HG02759 (cell line): ENCODE measurements around the gene RERG.

Experiments used
- ATAC-seq: cut with Tn5 transposase; IDR thresholded peaks from one replicate; pipeline ENCODE4 v1.9.1; 2021; ENCODE audit warnings: mild to moderate bottlenecking, moderate library complexity; ENCODE audit not compliant: unreplicated experiment

Gene RERG

DNA sequence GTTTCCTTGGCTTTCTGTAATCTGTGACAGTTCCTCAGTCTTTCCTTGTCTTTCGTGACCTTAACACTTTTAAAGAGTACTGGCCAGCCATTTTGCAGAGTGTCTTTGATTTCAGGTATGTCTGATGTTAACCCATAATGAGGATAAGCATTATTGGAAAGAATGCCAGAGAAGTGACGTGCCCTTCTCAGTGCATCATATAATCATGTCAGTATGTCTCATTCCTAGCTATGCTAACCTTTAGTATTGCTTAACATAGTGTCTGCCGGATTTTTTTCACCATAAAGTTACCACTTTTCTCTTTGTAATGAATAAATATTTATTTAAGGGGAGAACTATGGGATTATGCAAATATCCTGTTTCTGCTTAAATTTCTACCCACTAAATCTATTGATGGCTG is 28.5 kb downstream of the RERG start:
- no peak for ATAC-seq

GRCh38 chr12:15188127-15188526 is 33.1 kb downstream of the RERG start:
- no peak for ATAC-seq

DNA sequence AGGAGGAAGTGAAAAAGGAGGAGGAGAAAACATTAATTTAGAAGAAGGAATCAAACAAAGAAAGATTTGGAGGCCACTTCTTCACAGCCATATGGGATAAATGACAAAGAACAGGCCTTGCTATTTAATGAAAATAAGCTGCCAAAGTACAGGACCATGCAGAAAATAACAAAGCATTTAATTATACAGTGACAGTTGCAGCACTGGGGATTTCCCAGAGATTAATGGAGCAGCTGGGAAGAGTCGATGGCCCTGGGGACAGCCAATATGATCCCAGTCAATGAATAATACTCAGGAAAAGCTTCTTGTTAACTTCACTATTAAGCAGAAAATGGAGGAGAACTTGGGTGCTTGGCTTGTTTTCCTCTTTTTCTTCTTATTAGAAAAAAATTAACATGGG is 34.6 kb downstream of the RERG start:
- no peak for ATAC-seq

- ATAC-seq: no peak
These were observed 36.7 kb downstream of the RERG start for GRCh38 chr12:15184484-15184883.

- ATAC-seq: no peak
These were observed 37.4 kb downstream of the RERG start for GRCh38 chr12:15183821-15184220.

DNA sequence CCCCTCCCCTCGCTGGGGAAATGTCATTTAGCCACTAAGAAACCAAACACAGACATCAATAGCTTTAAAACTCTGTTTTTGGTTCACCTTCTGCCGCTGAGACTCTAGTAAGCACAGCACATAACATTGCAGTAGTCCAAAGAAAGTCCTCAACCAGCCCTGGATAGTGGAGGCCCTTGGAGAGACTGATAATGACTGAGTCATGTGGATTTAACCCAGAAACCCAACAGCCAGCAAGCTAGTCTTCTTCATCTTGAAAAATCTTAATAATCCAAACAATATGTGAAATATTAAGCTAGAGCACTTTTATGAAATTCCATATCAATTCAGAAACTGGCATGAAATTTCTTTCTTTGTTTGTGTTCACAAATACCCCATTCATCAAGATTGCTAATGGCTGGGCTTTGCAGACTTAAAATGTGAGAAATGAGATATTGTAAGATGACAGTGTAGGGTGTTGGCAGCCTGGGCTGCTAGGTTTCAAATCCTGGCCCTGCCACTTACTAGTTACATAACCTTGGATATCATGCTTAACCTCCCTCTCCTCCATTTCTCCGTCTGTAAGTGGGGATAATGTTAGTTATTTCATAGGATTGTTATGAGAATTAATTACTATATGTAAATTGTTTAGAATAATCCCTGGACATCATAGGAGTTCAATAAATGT is 40.1 kb downstream of the RERG start:
- no peak for ATAC-seq

- ATAC-seq: no peak
These were observed 40.9 kb downstream of the RERG start for GRCh38 chr12:15180325-15180724.

- ATAC-seq: no peak
These were observed 41.5 kb downstream of the RERG start for GRCh38 chr12:15179672-15180071.

DNA sequence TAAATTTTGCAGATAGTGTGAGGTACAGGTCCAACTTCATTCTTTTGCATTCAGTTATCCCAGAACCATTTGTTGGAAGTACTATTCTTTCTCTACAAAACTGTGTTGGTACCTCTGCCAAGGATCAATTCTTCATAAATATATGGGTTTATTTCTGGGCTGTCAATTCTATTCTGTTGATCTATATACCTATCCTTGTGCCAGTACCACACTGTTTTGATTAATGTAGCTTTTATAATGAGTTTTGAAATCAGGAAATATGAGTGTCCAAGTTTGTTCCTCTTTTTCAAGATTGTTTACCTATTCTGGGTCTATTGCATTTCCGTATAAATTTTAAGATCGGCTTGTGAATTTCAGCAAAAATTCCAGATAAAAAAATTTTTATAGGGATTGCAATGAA is 48.1 kb downstream of the RERG start:
- ATAC-seq: no peak

GRCh38 chr12:15172060-15172822 is 49.0 kb downstream of the RERG start:
- no peak for ATAC-seq

DNA sequence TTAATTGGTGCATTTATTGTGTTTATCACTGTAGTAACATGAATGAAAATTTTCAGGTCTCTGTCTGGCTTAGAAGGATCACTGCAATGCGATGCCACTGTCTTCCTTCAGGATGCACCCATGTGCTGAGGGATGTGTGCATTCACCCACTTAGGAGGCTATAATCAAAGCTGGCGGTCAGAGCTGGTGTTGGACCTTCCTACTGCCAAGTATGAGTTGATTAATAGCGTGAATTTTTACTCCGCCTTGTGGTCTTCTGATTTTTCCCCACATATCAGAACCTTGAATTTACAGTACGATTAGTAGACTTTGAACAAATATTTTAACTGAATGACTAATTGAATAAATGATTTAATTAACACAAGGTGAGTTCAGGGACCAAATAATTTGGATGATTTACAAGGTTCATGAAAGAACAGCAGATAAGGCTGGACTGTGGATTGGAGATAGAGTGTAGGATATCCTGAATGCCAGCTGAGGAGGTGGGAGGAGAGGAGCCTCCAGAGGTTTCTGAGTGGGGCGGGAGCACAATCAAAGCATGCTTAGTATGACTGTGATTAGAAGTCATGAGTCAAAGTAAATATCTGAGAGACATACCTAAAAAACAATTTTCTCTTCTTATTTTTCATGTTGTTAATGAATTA is 50.1 kb downstream of the RERG start:
- ATAC-seq: no peak

DNA sequence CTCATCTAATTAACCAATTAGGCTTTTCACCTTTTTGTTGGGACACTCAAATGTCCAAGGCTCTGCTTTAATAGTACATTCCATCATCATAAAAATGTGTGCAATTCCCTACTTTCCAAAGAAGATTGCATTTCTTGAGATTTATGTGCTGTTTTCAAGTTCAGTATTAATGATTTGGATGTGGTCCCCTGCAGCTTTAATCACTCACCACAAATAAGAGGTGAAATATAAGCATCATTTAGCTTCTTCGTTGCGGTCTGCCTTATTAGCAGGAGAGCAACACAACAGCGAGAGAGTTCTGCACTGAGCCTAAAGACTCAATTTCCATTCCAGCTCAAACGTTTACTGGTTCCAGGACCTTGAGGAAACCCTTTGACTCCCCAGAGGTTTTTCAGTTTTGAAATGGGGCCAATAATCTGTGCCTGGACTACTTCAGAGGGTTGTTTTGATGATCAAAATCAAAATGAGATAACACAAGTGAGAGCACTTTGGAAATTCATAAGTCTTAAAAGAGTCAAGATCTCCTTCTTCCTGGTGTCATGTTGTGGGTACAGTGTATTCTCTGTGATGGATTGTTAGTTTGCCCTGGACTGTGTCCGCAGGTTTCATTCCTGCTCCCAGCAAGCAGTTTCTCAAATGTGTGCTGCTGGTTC is 53.1 kb downstream of the RERG start:
- ATAC-seq: no peak

DNA sequence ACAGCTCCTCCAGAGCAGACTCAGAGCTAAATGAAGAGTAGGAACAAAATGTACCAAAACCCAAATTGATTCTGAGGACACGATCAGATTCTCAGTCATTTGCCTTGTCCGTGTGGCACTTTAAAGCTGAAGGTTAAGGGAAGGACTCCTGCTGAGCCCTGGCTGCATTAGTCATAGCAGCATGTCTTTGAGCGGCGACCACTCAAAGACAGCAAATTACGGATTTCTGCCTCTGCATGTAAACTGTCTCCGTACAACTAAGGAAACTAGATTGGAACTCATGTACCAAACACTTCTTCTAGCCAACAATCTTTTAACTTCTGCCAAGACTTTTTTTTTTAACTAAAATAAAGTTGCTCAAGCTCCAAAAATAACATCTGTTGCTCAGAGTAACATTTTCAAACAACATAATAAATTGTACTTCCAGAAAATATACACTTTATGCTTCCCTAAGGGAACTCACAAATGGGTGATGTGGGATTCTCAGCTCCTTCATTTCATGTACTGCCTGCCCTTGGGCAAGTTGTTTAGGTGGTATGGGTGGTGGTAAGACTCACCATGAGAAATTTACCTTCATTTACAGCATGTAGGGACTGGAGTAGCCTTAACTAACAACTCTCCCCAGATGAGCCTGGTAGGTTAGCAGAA is 56.1 kb downstream of the RERG start:
- no peak for ATAC-seq

DNA sequence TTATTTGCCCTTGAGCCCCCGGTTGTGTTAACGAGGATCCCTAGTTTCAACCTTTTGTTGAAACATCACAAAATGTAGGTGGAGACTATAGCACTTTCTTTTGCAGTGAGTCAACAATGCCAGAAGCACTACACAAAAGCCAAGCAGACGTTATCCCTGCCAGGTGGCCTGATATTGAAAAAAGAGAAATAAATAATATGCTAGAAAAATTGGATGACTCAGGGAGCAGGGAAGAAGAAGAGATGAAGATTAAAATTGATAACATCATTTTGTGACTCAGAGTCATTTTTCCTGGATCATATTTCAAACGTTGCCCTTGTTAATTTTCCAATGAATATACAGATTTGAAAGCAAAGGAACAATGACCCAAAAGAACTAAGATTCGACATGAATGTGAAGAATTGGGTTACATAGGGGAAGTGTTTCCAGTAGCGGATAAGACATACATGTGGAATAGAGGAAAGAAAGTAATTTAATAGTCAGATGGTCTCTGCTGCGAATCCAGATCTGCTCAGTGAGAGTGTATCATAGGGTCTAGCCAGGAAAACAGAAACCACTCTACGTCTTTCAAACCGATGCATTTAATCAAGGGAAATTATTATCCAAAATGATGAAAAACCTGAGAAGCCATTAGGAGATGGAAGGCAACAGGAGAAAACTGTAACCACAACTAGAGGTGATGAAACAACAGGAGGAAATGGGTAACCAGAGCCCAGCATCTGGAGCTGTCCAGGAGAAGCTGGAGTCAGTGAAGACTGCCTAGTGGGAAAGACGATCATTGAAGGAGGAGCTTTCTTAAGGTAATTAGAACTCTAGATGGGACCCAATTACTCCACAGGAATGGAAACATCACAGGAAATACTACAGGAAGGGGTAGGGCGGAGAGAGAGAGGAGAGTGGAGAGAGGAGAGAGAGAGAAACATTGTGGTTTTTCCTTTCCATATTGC is 57.9 kb downstream of the RERG start:
- ATAC-seq: no peak

- no peak for ATAC-seq
These were observed 63.1 kb downstream of the RERG start for GRCh38 chr12:15158083-15158482.

GRCh38 chr12:15157269-15157671 is 63.9 kb downstream of the RERG start:
- no peak for ATAC-seq

GRCh38 chr12:15155271-15155670 is 65.9 kb downstream of the RERG start:
- ATAC-seq: no peak

- ATAC-seq: no peak
These were observed 67.1 kb downstream of the RERG start for GRCh38 chr12:15154103-15154502.

DNA sequence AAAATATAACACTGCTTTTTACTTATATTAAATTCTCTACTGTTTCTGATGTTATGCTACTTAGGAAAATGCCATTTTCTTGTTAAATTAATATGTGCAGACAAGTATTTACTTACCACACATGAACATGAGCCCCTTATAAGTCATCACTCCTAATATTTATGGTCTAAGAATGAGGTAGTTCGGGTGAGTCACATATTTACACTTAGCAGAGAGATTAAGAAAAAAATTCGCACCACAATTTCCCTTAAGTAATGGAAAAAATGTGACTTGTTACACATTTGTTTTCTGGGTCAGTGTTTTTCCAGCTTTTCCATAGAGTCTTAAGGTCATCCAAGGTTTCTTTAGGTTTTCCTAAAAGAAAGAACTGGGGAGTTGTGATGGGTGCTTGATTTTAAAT is 68.3 kb downstream of the RERG start:
- no peak for ATAC-seq

- ATAC-seq: no peak
These were observed 68.8 kb downstream of the RERG start for GRCh38 chr12:15152456-15152855.
